ENCODE results near the gene EEFSEC.

EEFSEC gene

DNA sequence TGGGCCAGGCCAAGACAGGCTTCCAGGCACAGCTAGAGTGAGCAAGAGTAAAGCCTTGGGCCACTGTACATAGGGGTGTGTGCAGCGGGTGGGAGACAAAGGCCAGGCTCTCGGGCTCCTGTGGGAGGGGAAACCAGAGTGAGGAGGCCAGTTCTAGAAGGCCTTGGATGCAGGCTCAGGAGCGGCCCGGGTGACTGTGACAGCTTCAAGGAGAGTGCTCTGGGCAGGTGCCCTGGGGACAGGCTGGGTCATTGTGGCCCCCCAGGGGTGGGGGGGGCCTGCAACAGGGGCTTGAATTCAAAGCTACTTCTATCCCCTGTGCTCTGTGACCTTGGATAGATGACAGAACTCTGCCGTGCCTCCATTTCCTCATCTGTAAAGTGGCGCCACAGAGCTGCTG is 204.3 kb downstream of the EEFSEC start:
- no peak overlapping the region for H3K27ac ChIP-seq (ENCODE audit: low read depth, low read length, severe bottlenecking)
- no peaks in the 10 kb centered on the region for H3K36me3 ChIP-seq (ENCODE audit: control insufficient read depth, insufficient read depth, low read length)
- WGBS, 2 experiments (ENCODE audit: insufficient coverage in 2 of 2): 94 to 95% methylated on average over 5 to 6 of the region's 6 CpGs
- peaks cover 21% of the 10 kb centered on the region for H3K4me1 ChIP-seq (ENCODE audit: control insufficient read depth, insufficient read depth, low read length, poor library complexity, severe bottlenecking)
- H3K4me3 ChIP-seq (ENCODE audit: extremely low read depth, insufficient read depth, low read length, poor library complexity, severe bottlenecking): no peak overlapping the region
- no peaks in the 10 kb centered on the region for H3K9me3 ChIP-seq (ENCODE audit: control insufficient read depth, low read length)

DNA sequence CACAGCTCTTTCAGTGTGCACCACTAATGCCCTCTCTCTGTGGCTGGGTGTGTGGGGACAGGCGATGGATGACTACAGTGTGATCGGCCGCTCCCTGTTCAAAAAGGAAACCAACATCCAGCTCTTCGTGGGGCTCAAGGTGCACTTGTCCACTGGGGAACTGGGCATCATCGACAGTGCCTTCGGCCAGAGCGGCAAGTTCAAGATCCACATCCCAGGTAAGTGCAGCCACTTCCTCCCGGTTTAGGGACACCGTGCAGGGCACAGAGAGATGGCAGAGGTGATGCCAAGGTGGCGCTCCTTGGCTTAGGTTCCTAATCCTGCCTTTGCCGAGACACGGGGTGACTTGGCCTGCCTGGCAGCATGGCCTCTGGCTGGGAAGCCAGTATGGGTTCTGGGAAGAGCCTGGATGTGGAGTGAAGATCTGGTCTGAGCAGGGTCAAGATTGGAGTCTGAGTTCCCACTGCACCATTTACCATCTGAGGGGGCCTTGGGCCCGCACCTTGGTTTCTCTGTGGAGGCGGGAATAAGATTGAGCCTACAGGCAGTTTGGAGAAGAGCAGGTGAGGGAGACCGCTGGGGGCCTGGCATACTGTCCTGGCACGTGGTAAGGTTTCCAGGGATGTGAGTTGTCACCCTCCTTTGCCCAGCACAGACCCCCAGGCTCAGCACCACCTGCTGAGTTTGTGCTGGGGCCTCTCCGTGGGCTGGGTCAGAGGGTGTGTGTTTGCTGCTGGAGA is 205.0 kb downstream of the EEFSEC start:
- no peaks in the 10 kb centered on the region for H3K9me3 ChIP-seq (ENCODE audit: control insufficient read depth, low read length)
- WGBS, 2 experiments (ENCODE audit: insufficient coverage in 2 of 2): 96 to 97% methylated on average over 16 of the region's 17 CpGs
- no peak overlapping the region for H3K4me3 ChIP-seq (ENCODE audit: extremely low read depth, insufficient read depth, low read length, poor library complexity, severe bottlenecking)
- H3K4me1 ChIP-seq (ENCODE audit: control insufficient read depth, insufficient read depth, low read length, poor library complexity, severe bottlenecking): peaks cover 18% of the 10 kb centered on the region
- H3K36me3 ChIP-seq (ENCODE audit: control insufficient read depth, insufficient read depth, low read length): no peaks in the 10 kb centered on the region
- no peak overlapping the region for H3K27ac ChIP-seq (ENCODE audit: low read depth, low read length, severe bottlenecking)

DNA sequence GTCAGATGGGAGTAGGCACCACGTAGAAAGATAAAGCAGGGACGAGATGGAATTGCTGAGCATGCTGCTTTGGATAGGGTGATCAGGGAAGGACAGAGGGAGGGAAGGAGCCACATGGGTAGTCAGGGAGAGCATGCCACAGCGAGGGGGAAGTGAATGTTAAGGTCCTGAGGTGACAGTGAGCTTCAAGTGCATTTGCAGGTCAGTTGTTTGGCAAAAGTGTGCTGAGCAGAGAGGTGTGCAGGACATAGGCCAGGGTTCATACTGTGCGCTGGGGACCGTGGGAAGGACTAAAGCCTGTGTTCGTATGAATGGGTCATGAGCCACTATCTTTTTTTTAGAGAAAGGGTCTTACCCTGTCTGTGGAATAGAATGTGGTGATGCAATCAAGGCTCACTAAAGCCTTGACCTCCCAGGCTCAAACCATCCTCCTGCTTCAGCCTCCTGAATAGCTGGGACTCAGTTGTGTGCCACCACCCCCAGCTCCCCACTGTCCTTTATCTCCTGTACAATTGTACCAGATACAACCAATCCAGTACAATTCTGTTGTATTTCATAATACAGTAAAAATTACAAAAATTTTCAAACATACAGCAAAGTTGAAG is 205.9 kb downstream of the EEFSEC start:
- WGBS, 2 experiments (ENCODE audit: insufficient coverage in 2 of 2): 90 to 92% methylated on average over 4 to 6 of the region's 6 CpGs
- Histone ChIP-seq H3K27ac (ENCODE audit: low read depth, low read length, severe bottlenecking) (no peak overlapping the region), H3K4me1 (ENCODE audit: control insufficient read depth, insufficient read depth, low read length, poor library complexity, severe bottlenecking) (peaks cover 13% of the 10 kb centered on the region)

DNA sequence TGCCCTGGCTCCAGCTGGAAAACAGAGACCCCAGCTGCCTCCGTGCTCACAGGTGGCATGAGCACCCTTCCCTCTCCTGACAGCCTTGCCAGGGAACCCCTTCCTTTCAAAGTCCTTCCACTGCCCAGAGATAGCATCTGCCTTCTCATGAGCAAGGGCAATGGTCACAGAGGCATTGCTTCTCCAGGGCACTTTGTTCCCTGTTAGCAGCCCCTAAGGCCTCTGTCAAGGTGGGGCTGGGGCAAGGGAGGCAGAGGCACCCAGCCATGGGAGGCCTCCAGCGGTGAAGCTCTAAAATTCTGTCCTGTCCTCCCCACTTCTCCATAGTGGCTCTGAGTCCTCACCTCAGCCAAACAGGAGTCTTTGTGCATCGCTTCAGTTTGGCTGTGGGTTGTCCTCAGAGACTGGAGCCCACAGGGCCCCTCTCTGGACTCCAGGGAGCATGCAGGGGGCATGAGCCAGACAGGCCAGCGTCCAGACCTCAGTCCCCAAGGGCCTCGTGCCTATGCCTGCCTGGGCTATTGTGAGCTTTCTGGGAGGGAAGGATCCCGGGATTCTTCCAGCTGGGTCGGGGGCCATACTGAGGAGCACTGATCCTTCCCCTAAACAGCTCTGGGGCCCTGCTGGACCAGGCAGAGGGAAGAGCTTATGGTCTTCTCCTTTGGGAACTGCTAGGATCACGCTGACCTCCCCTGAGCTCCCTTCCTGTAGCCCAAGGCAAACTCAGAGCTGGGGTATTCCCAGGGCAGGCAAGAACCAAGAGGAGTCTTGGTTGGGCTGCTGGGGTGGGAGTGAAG is 206.8 kb downstream of the EEFSEC start:
- H3K9me3 ChIP-seq (ENCODE audit: control insufficient read depth, low read length): no peaks in the 10 kb centered on the region
- 91 to 92% methylated on average over 4 to 7 of the region's 8 CpGs for WGBS, 2 experiments (ENCODE audit: insufficient coverage in 2 of 2)
- H3K4me1 ChIP-seq (ENCODE audit: control insufficient read depth, insufficient read depth, low read length, poor library complexity, severe bottlenecking): peaks cover 12% of the 10 kb centered on the region
- H3K27ac ChIP-seq (ENCODE audit: low read depth, low read length, severe bottlenecking): no peak overlapping the region
- H3K36me3 ChIP-seq (ENCODE audit: control insufficient read depth, insufficient read depth, low read length): no peaks in the 10 kb centered on the region
- H3K4me3 ChIP-seq (ENCODE audit: extremely low read depth, insufficient read depth, low read length, poor library complexity, severe bottlenecking): no peak overlapping the region

More for the DNA sequence above, 205.9 kb downstream of the EEFSEC start:
- Histone ChIP-seq H3K9me3 (ENCODE audit: control insufficient read depth, low read length) (no peaks in the 10 kb centered on the region), H3K36me3 (ENCODE audit: control insufficient read depth, insufficient read depth, low read length) (no peaks in the 10 kb centered on the region), H3K4me3 (ENCODE audit: extremely low read depth, insufficient read depth, low read length, poor library complexity, severe bottlenecking) (no peak overlapping the region)

DNA sequence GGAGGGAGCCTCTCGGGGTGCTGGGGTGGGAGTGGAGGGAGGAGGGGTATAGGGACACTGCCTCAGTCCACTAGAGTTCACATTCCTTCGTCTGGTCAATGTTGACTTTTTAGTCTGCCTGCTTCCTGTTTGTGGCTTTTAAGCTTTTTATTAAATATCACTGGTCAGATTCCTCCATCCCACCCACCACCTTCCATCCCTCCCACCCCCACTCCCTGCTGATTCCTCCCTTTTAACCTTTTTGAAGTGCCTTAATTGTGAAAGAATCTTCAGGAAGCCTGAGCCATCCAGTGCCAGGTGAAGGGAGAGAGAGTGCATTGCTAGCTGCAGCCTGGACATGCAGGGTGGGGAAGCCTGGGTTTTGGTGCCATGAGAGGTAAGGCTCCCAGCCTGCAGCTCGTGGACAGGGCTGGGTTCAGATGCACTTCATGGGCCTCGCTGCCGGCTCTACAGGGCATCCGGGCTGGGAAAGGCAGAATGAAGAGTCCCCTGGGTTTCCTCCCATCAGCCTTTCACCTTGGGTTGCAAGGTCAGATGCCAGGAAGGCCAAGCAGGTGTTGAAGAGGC is 207.5 kb downstream of the EEFSEC start:
- 90% methylated on average over 5 of the region's 6 CpGs for WGBS, 2 experiments (ENCODE audit: insufficient coverage in 2 of 2)
- no peak overlapping the region for H3K4me3 ChIP-seq (ENCODE audit: extremely low read depth, insufficient read depth, low read length, poor library complexity, severe bottlenecking)
- no peaks in the 10 kb centered on the region for H3K36me3 ChIP-seq (ENCODE audit: control insufficient read depth, insufficient read depth, low read length)
- H3K27ac ChIP-seq (ENCODE audit: low read depth, low read length, severe bottlenecking): no peak overlapping the region
- peaks cover 12% of the 10 kb centered on the region for H3K4me1 ChIP-seq (ENCODE audit: control insufficient read depth, insufficient read depth, low read length, poor library complexity, severe bottlenecking)
- no peaks in the 10 kb centered on the region for H3K9me3 ChIP-seq (ENCODE audit: control insufficient read depth, low read length)

DNA sequence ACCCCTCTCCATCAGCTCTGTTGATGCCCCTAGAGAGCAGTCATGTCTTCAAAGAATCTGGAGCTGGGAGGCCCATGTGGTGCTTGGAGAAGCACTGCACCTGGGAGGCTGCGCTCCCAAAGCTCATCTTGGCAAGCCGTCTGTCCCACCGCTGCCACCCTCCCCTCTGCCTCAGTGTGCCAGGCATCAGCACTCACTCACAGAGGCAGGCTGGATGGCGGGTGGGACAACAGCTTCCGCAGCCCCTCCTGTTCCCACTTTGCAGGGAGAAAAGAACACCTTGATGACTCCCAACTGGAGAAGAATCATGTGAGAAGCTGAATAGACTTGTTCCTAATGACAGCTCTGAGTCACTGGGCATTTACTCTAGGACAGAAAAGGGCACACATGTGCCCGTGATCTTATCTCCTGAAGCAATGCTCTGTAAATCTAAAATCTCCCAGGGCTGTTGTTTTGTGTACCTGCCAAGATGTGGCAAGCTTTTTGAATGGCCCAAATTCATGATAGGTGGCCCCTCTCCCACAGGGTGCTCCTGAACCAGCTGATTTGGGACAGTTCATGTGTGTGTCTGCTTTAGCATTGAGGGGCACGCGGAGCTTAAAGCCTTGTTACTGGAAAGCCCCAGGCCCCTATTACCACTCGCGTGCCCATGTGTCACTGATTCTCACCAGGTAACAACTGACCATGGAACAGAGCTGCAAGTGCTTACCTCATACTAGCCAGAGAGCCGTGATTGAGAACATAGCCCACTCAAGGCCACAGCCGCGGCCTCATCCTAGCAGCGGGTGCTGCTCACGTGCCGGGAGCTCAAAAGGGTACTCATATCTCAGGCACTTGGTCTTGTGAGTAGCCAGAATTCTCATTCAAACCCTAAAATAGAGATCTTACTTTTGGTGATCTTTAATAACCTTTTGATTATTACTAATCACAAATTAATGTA is 209.0 kb downstream of the EEFSEC start:
- Histone ChIP-seq H3K27ac (ENCODE audit: low read depth, low read length, severe bottlenecking) (no peak overlapping the region), H3K36me3 (ENCODE audit: control insufficient read depth, insufficient read depth, low read length) (no peaks in the 10 kb centered on the region), H3K4me3 (ENCODE audit: extremely low read depth, insufficient read depth, low read length, poor library complexity, severe bottlenecking) (no peak overlapping the region), H3K4me1 (ENCODE audit: control insufficient read depth, insufficient read depth, low read length, poor library complexity, severe bottlenecking) (peaks cover 12% of the 10 kb centered on the region), H3K9me3 (ENCODE audit: control insufficient read depth, low read length) (no peaks in the 10 kb centered on the region)
- WGBS, 2 experiments (ENCODE audit: insufficient coverage in 2 of 2): 97 to 99% methylated on average over 11 to 14 of the region's 16 CpGs

DNA sequence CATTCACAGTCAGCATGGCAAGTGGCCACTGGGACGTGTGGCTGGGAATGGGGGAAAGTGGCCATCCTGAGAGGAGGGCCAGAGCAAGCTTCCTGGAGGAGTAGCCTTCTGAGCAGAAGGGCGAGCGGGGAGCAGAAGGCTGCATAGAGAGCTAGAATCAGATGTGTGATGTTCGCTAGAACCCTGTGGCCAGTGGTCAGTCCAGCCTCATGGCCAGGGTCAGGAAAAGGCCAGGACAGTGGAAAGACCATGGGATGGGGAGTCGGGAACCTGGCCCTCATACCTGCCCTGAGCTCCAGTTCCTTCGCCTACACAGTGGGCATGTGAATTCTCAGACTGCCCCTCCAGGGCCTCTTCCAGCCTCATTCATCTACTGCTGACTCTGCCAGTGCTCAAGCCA is 211.0 kb downstream of the EEFSEC start:
- WGBS, 2 experiments (ENCODE audit: insufficient coverage in 2 of 2): 91 to 95% methylated on average over 6 of the region's 6 CpGs
- Histone ChIP-seq H3K27ac (ENCODE audit: low read depth, low read length, severe bottlenecking) (no peak overlapping the region), H3K4me3 (ENCODE audit: extremely low read depth, insufficient read depth, low read length, poor library complexity, severe bottlenecking) (no peak overlapping the region), H3K9me3 (ENCODE audit: control insufficient read depth, low read length) (no peaks in the 10 kb centered on the region), H3K4me1 (ENCODE audit: control insufficient read depth, insufficient read depth, low read length, poor library complexity, severe bottlenecking) (peaks cover 18% of the 10 kb centered on the region), H3K36me3 (ENCODE audit: control insufficient read depth, insufficient read depth, low read length) (no peaks in the 10 kb centered on the region)

DNA sequence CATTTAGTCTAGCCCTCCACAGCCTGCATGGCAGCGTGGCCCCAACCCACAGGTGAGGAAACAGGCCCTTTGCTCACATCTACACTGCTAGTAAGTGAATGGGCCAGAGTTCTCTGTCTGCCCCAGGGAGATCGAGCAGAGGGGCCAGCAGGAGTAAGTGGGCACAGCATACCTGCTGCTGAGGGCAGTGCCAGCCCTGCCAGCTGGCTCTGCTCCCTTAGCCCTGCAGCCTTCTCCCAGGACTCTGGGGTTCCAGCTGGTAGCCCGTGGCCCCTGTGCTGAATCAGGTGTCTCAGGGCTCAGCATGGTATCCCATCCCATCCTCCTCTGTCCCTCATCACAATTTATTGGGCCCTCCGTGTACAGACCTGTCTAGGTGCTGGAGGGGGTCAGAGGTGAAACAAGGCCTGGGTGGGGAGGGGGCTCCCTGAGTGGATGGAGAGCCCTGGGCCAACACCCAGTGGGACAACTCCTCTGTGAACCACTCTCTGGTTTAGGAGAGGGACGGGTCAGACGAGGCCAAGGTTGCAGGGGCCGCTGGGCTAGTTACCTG is 211.6 kb downstream of the EEFSEC start:
- Histone ChIP-seq H3K4me1 (ENCODE audit: control insufficient read depth, insufficient read depth, low read length, poor library complexity, severe bottlenecking) (peaks cover 18% of the 10 kb centered on the region), H3K27ac (ENCODE audit: low read depth, low read length, severe bottlenecking) (no peak overlapping the region), H3K4me3 (ENCODE audit: extremely low read depth, insufficient read depth, low read length, poor library complexity, severe bottlenecking) (no peak overlapping the region), H3K36me3 (ENCODE audit: control insufficient read depth, insufficient read depth, low read length) (no peaks in the 10 kb centered on the region), H3K9me3 (ENCODE audit: control insufficient read depth, low read length) (no peaks in the 10 kb centered on the region)
- 90 to 96% methylated on average over 4 to 6 of the region's 7 CpGs for WGBS, 2 experiments (ENCODE audit: insufficient coverage in 2 of 2)

DNA sequence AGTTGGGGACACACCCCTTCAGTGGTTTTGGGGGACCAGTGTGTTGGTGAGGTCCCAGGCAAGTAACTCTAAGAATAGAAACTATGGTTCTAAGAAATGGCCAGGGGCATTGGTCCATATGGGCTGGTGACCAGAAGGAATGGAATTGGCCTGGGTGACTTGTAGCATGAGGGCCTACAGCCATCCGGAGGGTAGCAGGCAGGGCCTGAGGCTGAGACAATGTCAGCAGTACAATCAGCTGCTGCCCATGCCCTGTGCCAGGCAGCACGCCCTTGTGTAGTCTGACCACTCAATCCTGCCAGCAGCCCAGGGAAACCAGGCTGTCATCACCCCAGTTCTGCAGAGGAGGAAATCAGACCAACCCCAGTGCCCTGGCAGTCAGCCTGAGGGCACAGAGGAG is 212.9 kb downstream of the EEFSEC start:
- Histone ChIP-seq H3K36me3 (ENCODE audit: control insufficient read depth, insufficient read depth, low read length) (no peaks in the 10 kb centered on the region), H3K27ac (ENCODE audit: low read depth, low read length, severe bottlenecking) (no peak overlapping the region), H3K9me3 (ENCODE audit: control insufficient read depth, low read length) (no peaks in the 10 kb centered on the region), H3K4me3 (ENCODE audit: extremely low read depth, insufficient read depth, low read length, poor library complexity, severe bottlenecking) (no peak overlapping the region), H3K4me1 (ENCODE audit: control insufficient read depth, insufficient read depth, low read length, poor library complexity, severe bottlenecking) (peaks cover 8% of the 10 kb centered on the region)
- WGBS, 2 experiments (ENCODE audit: insufficient coverage in 2 of 2): 95 to 96% methylated on average over 2 of the region's 2 CpGs

DNA sequence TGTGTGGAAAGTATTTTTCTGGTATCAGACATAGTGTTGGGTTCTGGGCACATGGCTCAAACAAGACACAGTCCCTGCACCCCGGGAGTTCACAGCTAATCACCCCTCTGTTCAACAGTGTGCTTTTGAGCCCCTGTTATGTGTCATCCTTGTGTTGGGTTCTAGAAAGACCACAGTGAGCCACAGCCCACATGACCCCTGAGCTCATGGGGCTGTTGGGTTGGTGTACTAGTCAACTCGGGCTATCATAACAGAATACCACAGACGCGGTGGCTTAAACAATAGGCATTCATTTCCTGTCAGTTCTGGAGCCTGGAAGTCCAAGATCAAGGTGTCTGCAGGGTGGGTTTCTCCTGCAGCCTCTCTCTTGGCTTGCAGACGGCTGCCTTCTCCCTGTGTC is 213.4 kb downstream of the EEFSEC start:
- H3K9me3 ChIP-seq (ENCODE audit: control insufficient read depth, low read length): no peaks in the 10 kb centered on the region
- peaks cover 7% of the 10 kb centered on the region for H3K4me1 ChIP-seq (ENCODE audit: control insufficient read depth, insufficient read depth, low read length, poor library complexity, severe bottlenecking)
- WGBS, 2 experiments (ENCODE audit: insufficient coverage in 2 of 2): 79 to 100% methylated on average over 3 to 4 of the region's 5 CpGs
- no peak overlapping the region for H3K27ac ChIP-seq (ENCODE audit: low read depth, low read length, severe bottlenecking)
- no peaks in the 10 kb centered on the region for H3K36me3 ChIP-seq (ENCODE audit: control insufficient read depth, insufficient read depth, low read length)
- no peak overlapping the region for H3K4me3 ChIP-seq (ENCODE audit: extremely low read depth, insufficient read depth, low read length, poor library complexity, severe bottlenecking)
